Measurements from ENCODE around the gene MAMDC2. TPM values are rescaled to one million over a fixed set of nuclear protein-coding genes. Genes with fewer than 3 reads are reported as not detected.

The MAMDC2 gene
- total and polyA plus RNA-seq, 2 donors from 2014 or later, result 1.5 to 7.1 TPM

GRCh38 chr9:70168521-70168920 lies 124.9 kb downstream of the MAMDC2 start:
- no peaks in the 10 kb centered on the region for H3K9me3 ChIP-seq (ENCODE audit: control insufficient read depth in 2 of 3, insufficient read depth in 1 of 3, low read length in 3 of 3)
- no peak overlapping the region for H3K27ac ChIP-seq (ENCODE audit: low read depth in 2 of 2, low read length in 2 of 2)
- no peaks in the 10 kb centered on the region for H3K4me1 ChIP-seq (ENCODE audit: control insufficient read depth in 2 of 3, insufficient read depth in 2 of 3, low read depth in 1 of 3, low read length in 3 of 3)
- FAIRE-seq (no peak), DNase-seq (no peak)
- H3K36me3 ChIP-seq (ENCODE audit: control insufficient read depth in 2 of 3, insufficient read depth in 3 of 3, low read length in 3 of 3), result no peaks in the 10 kb centered on the region
- H3K4me3 ChIP-seq (ENCODE audit: low read length in 3 of 3), result no peak overlapping the region
- intact Hi-C loops (cut with DNase I), result no loop called here
- TF ChIP-seq CTCF (IDR thresholded peaks at IDR 0.05; ENCODE audit: borderline replicate concordance, extremely low read depth, insufficient read depth), result no peak
- no peaks in the 10 kb centered on the region for H3K27me3 ChIP-seq (ENCODE audit: control insufficient read depth, insufficient read depth, low read length)
- no peak overlapping the region for H3K9ac ChIP-seq (ENCODE audit: low read length in 3 of 3)

- FAIRE-seq (no peak), DNase-seq (no peak)
- Histone ChIP-seq H3K36me3 (ENCODE audit: control insufficient read depth in 2 of 3, insufficient read depth in 3 of 3, low read length in 3 of 3) (no peaks in the 10 kb centered on the region), H3K9me3 (ENCODE audit: control insufficient read depth in 2 of 3, insufficient read depth in 1 of 3, low read length in 3 of 3) (no peaks in the 10 kb centered on the region), H3K9ac (ENCODE audit: low read length in 3 of 3) (no peak overlapping the region), H3K27me3 (ENCODE audit: control insufficient read depth, insufficient read depth, low read length) (no peaks in the 10 kb centered on the region), H3K27ac (ENCODE audit: low read depth in 2 of 2, low read length in 2 of 2) (no peak overlapping the region), H3K4me1 (ENCODE audit: control insufficient read depth in 2 of 3, insufficient read depth in 2 of 3, low read depth in 1 of 3, low read length in 3 of 3) (no peaks in the 10 kb centered on the region), H3K4me3 (ENCODE audit: low read length in 3 of 3) (no peak overlapping the region)
- intact Hi-C loops (cut with DNase I), result no loop called here
- TF ChIP-seq CTCF (IDR thresholded peaks at IDR 0.05; ENCODE audit: borderline replicate concordance, extremely low read depth, insufficient read depth), result no peak
Observed at GRCh38 chr9:70169222-70169621, 125.6 kb downstream of the MAMDC2 start.

DNA sequence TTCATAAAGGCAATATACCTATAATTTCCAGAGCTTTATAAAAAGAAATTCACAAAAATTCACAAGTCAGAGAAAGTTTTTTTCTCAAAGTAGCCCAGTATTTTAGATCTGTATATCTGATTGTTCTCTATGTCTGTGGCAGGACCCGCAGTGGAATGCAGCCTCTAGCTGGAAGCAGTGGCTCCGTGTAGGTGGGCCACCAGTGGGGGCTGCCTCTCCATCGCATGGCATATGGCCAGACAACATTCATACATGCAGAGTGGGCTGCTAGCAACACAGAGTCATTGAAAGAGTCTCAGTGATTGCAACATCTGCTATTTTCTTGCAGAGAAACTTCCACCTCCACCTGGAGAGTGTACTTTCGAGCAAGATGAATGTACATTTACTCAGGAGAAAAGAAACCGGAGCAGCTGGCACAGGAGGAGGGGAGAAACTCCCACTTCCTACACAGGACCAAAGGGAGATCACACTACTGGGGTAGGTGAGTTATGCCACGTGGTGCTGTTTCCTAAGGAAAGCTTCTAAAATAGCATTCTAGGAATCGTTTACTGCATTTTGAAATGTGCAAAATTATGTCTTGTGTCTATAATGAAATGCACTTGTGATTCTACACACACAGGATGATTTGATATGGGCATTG lies 126.6 kb downstream of the MAMDC2 start:
- FAIRE-seq (no peak), DNase-seq (peak in 2 of 5 donors; percentile 16 to 48)
- Histone ChIP-seq H3K4me3 (ENCODE audit: low read length in 3 of 3) (no peak overlapping the region), H3K36me3 (ENCODE audit: control insufficient read depth in 2 of 3, insufficient read depth in 3 of 3, low read length in 3 of 3) (no peaks in the 10 kb centered on the region), H3K27ac (ENCODE audit: low read depth in 2 of 2, low read length in 2 of 2) (no peak overlapping the region), H3K9ac (ENCODE audit: low read length in 3 of 3) (no peak overlapping the region), H3K27me3 (ENCODE audit: control insufficient read depth, insufficient read depth, low read length) (no peaks in the 10 kb centered on the region), H3K9me3 (ENCODE audit: control insufficient read depth in 2 of 3, insufficient read depth in 1 of 3, low read length in 3 of 3) (no peaks in the 10 kb centered on the region), H3K4me1 (ENCODE audit: control insufficient read depth in 2 of 3, insufficient read depth in 2 of 3, low read depth in 1 of 3, low read length in 3 of 3) (no peaks in the 10 kb centered on the region)
- TF ChIP-seq CTCF (IDR thresholded peaks at IDR 0.05; ENCODE audit: borderline replicate concordance, extremely low read depth, insufficient read depth), result no peak
- intact Hi-C loops (cut with DNase I), result no loop called here

GRCh38 chr9:70172532-70172931 lies 128.9 kb downstream of the MAMDC2 start:
- intact Hi-C loops (cut with DNase I), result no loop called here
- no peak for TF ChIP-seq CTCF (IDR thresholded peaks at IDR 0.05; ENCODE audit: borderline replicate concordance, extremely low read depth, insufficient read depth)
- no peak overlapping the region for H3K9ac ChIP-seq (ENCODE audit: low read length in 3 of 3)
- H3K27ac ChIP-seq (ENCODE audit: low read depth in 2 of 2, low read length in 2 of 2), result no peak overlapping the region
- no peaks in the 10 kb centered on the region for H3K9me3 ChIP-seq (ENCODE audit: control insufficient read depth in 2 of 3, insufficient read depth in 1 of 3, low read length in 3 of 3)
- H3K4me3 ChIP-seq (ENCODE audit: low read length in 3 of 3), result no peak overlapping the region
- DNase-seq (no peak), FAIRE-seq (no peak)
- no peaks in the 10 kb centered on the region for H3K27me3 ChIP-seq (ENCODE audit: control insufficient read depth, insufficient read depth, low read length)
- no peaks in the 10 kb centered on the region for H3K36me3 ChIP-seq (ENCODE audit: control insufficient read depth in 2 of 3, insufficient read depth in 3 of 3, low read length in 3 of 3)
- H3K4me1 ChIP-seq (ENCODE audit: control insufficient read depth in 2 of 3, insufficient read depth in 2 of 3, low read depth in 1 of 3, low read length in 3 of 3), result no peaks in the 10 kb centered on the region
